Measurements from ENCODE around the gene SREBF2. TPM values are rescaled to one million over a fixed set of nuclear protein-coding genes. Genes with fewer than 3 reads are reported as not detected.

Gene SREBF2
- total RNA-seq, 1 donor from 2014 or later, result 44.2 TPM

- Histone ChIP-seq H3K36me3 (ENCODE audit: control insufficient read depth, insufficient read depth, low read length) (peaks cover 5% of the 10 kb centered on the region), H3K27me3 (ENCODE audit: control insufficient read depth, insufficient read depth, low read length) (no peaks in the 10 kb centered on the region), H3K4me3 (ENCODE audit: low read depth, low read length) (no peak overlapping the region)
- TF ChIP-seq CTCF (IDR thresholded peaks at IDR 0.05; ENCODE audit: insufficient read depth, low read length, severe bottlenecking), result no peak
- DNase-seq (ENCODE audit: low read depth) (peak; percentile 96), FAIRE-seq (peak; percentile 93)
These were observed 6.1 kb downstream of the SREBF2 start for GRCh38 chr22:41838842-41839618.

GRCh38 chr22:41840216-41840615 lies 7.3 kb downstream of the SREBF2 start:
- H3K4me3 ChIP-seq (ENCODE audit: low read depth, low read length), result no peak overlapping the region
- TF ChIP-seq CTCF (IDR thresholded peaks at IDR 0.05; ENCODE audit: insufficient read depth, low read length, severe bottlenecking), result no peak
- no peak for DNase-seq (ENCODE audit: low read depth)
- H3K27me3 ChIP-seq (ENCODE audit: control insufficient read depth, insufficient read depth, low read length), result no peaks in the 10 kb centered on the region
- no peak for FAIRE-seq
- H3K36me3 ChIP-seq (ENCODE audit: control insufficient read depth, insufficient read depth, low read length), result peaks cover 5% of the 10 kb centered on the region

GRCh38 chr22:41841085-41841712 lies 8.3 kb downstream of the SREBF2 start:
- DNase-seq (ENCODE audit: low read depth), result no peak
- H3K36me3 ChIP-seq (ENCODE audit: control insufficient read depth, insufficient read depth, low read length), result peaks cover 5% of the 10 kb centered on the region
- FAIRE-seq, result no peak
- no peak for TF ChIP-seq CTCF (IDR thresholded peaks at IDR 0.05; ENCODE audit: insufficient read depth, low read length, severe bottlenecking)
- no peaks in the 10 kb centered on the region for H3K27me3 ChIP-seq (ENCODE audit: control insufficient read depth, insufficient read depth, low read length)
- no peak overlapping the region for H3K4me3 ChIP-seq (ENCODE audit: low read depth, low read length)

- DNase-seq (ENCODE audit: low read depth) (no peak), FAIRE-seq (no peak)
- no peak for TF ChIP-seq CTCF (IDR thresholded peaks at IDR 0.05; ENCODE audit: insufficient read depth, low read length, severe bottlenecking)
- H3K4me3 ChIP-seq (ENCODE audit: low read depth, low read length), result no peak overlapping the region
- H3K36me3 ChIP-seq (ENCODE audit: control insufficient read depth, insufficient read depth, low read length), result peaks cover 4% of the 10 kb centered on the region
- H3K27me3 ChIP-seq (ENCODE audit: control insufficient read depth, insufficient read depth, low read length), result no peaks in the 10 kb centered on the region
These were observed 10.4 kb downstream of the SREBF2 start for GRCh38 chr22:41842996-41843970.

- no peak for DNase-seq (ENCODE audit: low read depth)
These were observed 11.1 kb downstream of the SREBF2 start for GRCh38 chr22:41844036-41844435.

More at GRCh38 chr22:41844036-41844435, 11.1 kb downstream of the SREBF2 start:
- no peak for TF ChIP-seq CTCF (IDR thresholded peaks at IDR 0.05; ENCODE audit: insufficient read depth, low read length, severe bottlenecking)
- no peak for FAIRE-seq
- Histone ChIP-seq H3K27me3 (ENCODE audit: control insufficient read depth, insufficient read depth, low read length) (no peaks in the 10 kb centered on the region), H3K36me3 (ENCODE audit: control insufficient read depth, insufficient read depth, low read length) (peaks cover 6% of the 10 kb centered on the region), H3K4me3 (ENCODE audit: low read depth, low read length) (no peak overlapping the region)

Data from bronchial epithelial cell (primary cell).